T-cell (primary cell): ENCODE results near the gene RTP5. TPM values are rescaled to one million over a fixed set of nuclear protein-coding genes. Genes with fewer than 3 reads are reported as not detected.
"Not testable (repeated sequence)": the region's sequence is repeated elsewhere in the genome, so short reads cannot be mapped to it uniquely, and the experiment has no call there.

Experiments
- ATAC-seq, 4 experiments: fragments of 200-7000 bp in 3 of 4; fragments of 150-1000 bp in 1 of 4; cut with Tn5 transposase; replicated peaks in 1 of 4; 1 replicate in 3 of 4; 2 replicates in 1 of 4; pipeline ENCODE4 v1.10.0; 2021; ENCODE audit warnings: moderate library complexity in 3 of 4, mild to moderate bottlenecking in 2 of 4, moderate number of reproducible peaks in 1 of 4
- CTCF ChIA-PET, 2 donors: fragments of 300-600 bp; sonication (Branson Sonifier 250); formaldehyde crosslinking; loops; one replicate each; lab custom pipeline; 2022; ENCODE audit warnings: antibody characterized with exemption in 2 of 2; lab: Charles Lee
- POLR2A ChIA-PET, 2 donors: fragments of 300-600 bp; sonication (Branson Sonifier 250); formaldehyde crosslinking; loops; one replicate each; lab custom pipeline; 2022; ENCODE audit warnings: antibody characterized with exemption in 2 of 2; lab: Charles Lee
- DNase-seq, 35 experiments: peaks; one replicate each; pipeline versions ENCODE4 v3.0.0 to v3.0.0-alpha.2; 2013 to 2023
- H3K27ac ChIP-seq: one replicate; pipeline ENCODE4 v1.5.1; 2013; ENCODE audit warnings: low read length
- H3K27me3 ChIP-seq, 2 experiments: replicated peaks in 1 of 2; 1 replicate in 1 of 2; 2 replicates in 1 of 2; pipeline versions ENCODE4 v1.6.1 to v1.7.0; 2013; ENCODE audit warnings: low read length in 1 of 2, mixed read lengths in 1 of 2; ENCODE audit not compliant: control insufficient read depth in 2 of 2, insufficient read depth in 2 of 2; ENCODE audit errors: extremely low read depth in 1 of 2
- H3K36me3 ChIP-seq, 2 donors: 1 replicate in 1 of 2; 2 replicates in 1 of 2; pipeline versions ENCODE4 v1.6.1 to v1.7.0; 2013; ENCODE audit warnings: low read length in 1 of 2; ENCODE audit not compliant: control insufficient read depth in 2 of 2, insufficient read depth in 1 of 2; ENCODE audit errors: extremely low read depth in 1 of 2
- H3K4me1 ChIP-seq, 2 experiments: 1 replicate in 1 of 2; 2 replicates in 1 of 2; pipeline versions ENCODE4 v1.6.1 to v1.7.0; 2013; ENCODE audit warnings: low read length in 2 of 2, mixed read lengths in 1 of 2; ENCODE audit not compliant: insufficient read depth in 2 of 2, control insufficient read depth in 1 of 2; ENCODE audit errors: extremely low read depth in 1 of 2
- H3K4me3 ChIP-seq, 2 donors: 1 replicate in 1 of 2; 2 replicates in 1 of 2; pipeline versions ENCODE4 v1.5.1 to v1.7.0; 2013; ENCODE audit warnings: mild to moderate bottlenecking in 2 of 2, low read length in 1 of 2, moderate library complexity in 1 of 2; ENCODE audit not compliant: control insufficient read depth in 1 of 2; ENCODE audit errors: extremely low read depth in 1 of 2
- H3K9me3 ChIP-seq: 2 replicates; pipeline ENCODE4 v1.7.0; 2013
- H3K27ac Mint-ChIP-seq, 2 donors: one replicate each; pipeline ENCODE4 v1.8.0; 2020 to 2021; ENCODE audit warnings: mild to moderate bottlenecking in 2 of 2, mixed read lengths in 2 of 2
- H3K27me3 Mint-ChIP-seq, 2 donors: one replicate each; pipeline ENCODE4 v1.8.0; 2021 to 2022; ENCODE audit warnings: mixed read lengths in 2 of 2
- H3K36me3 Mint-ChIP-seq: one replicate; pipeline ENCODE4 v1.8.0; 2021; ENCODE audit warnings: mixed read lengths
- H3K4me1 Mint-ChIP-seq, 3 donors: one replicate each; pipeline ENCODE4 v1.8.0; 2020 to 2022; ENCODE audit warnings: mixed read lengths in 3 of 3, mild to moderate bottlenecking in 1 of 3
- H3K4me3 Mint-ChIP-seq, 3 donors: one replicate each; pipeline ENCODE4 v1.8.0; 2020 to 2022; ENCODE audit warnings: mild to moderate bottlenecking in 3 of 3, mixed read lengths in 3 of 3, moderate library complexity in 3 of 3
- H3K9me3 Mint-ChIP-seq, 3 donors: one replicate each; pipeline ENCODE4 v1.8.0; 2020 to 2022; ENCODE audit warnings: mixed read lengths in 3 of 3
- WGBS: methylation state at CpG from one replicate; pipeline ENCODE4 v1.1.5; 2013; ENCODE audit warnings: missing lambda C conversion rate; ENCODE audit not compliant: insufficient coverage; 5-methylcytosine and 5-hydroxymethylcytosine counted together
- total RNA-seq, 35 experiments: library from RNA in 6 of 35; stranded (reverse) in 6 of 35; fragments of 120-200 nt in 1 of 35; gene quantifications; one replicate each; pipeline versions ENCODE4 v1.2.1 to v1.2.4 and lab custom pipeline; 2013 to 2026

RTP5 gene
- total RNA-seq, 5 donors from 2014 or later (not counting 1 experiment from before 2014, with no cell fraction given): 0.26 to 1.4 (median 1.3) TPM

DNA sequence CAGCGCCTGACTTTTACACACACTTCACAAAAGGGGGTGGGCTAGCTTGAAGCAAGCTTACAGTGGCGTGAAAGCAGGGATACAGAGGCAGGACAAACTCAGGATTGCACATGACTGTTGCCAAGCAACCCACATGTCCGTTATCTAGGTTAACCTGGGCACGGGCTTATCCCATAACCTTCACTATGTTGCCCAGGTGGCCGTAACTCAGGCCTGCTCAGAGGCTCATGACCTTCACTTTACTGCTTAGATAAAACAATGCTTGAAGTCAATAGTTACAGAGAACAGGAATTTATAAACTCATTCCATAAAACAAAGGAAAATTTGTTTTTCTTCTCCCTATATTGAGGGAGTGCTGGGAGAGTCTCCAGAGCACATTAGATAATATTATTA lies 36.8 kb downstream of the RTP5 start:
- H3K27ac ChIP-seq, H3K9me3 ChIP-seq, H3K4me3 Mint-ChIP-seq, POLR2A ChIA-PET, ATAC-seq, CTCF ChIA-PET, H3K9me3 Mint-ChIP-seq, H3K4me3 ChIP-seq, H3K36me3 ChIP-seq, H3K27ac Mint-ChIP-seq, H3K27me3 Mint-ChIP-seq: not testable (repeated sequence)
- H3K4me1 ChIP-seq: peaks cover 0 to 13% of the 10 kb centered on the region in 2 experiments
- 86% methylated on average over 1 of the region's 5 CpGs for WGBS
- Mint-ChIP-seq H3K36me3 (peaks cover 30% of the 10 kb centered on the region), H3K4me1 (peaks cover 0 to 13% (median 0%) of the 10 kb centered on the region in 3 donors)
- H3K27me3 ChIP-seq: peaks cover 0 to 11% of the 10 kb centered on the region in 2 experiments
- peak in 1 of 35 experiments; percentile 2 for DNase-seq

DNA sequence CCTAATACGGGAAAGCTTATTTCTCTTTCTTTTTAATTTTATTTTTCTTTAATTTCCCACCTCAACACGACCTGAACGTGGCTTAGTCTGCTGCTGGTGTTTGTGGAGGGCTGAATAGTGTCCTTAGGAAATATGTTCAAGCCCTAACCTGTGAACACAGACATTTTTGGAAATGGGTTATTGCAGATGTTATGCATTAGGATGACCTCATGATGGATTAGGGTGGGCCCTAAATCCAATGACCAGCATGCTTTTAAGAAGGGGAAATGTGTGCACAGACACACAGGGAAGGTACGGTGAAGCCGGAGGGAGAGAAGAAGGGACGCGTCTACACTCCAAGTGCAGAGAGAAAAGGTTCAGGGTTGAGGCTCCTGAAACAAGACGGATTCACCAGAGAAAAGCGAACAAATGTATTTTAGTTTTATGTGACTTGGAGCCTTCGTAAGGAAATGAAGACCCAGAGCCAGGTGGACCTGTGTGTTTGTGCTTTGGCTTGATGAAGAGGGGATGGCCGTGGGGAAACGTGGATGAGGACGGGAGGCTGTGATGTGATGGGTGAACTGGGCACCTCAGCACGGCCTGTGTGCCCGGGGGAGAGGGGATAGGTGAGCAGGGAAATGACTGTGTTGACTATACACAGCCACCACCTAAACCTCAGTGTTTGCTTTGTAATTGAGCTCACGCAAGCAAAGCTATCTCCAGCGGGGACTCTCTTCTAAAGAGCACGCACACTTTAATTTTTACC lies 37.5 kb downstream of the RTP5 start:
- no peak overlapping the region for H3K27ac ChIP-seq
- POLR2A ChIA-PET: no interaction called here
- peaks cover 0 to 6% of the 10 kb centered on the region in 2 experiments for H3K27me3 ChIP-seq
- DNase-seq (peak in 1 of 35 experiments; percentile 17), ATAC-seq (no peak)
- no peak overlapping the region for H3K4me3 ChIP-seq
- H3K4me1 ChIP-seq: peaks cover 0 to 7% of the 10 kb centered on the region in 2 experiments
- no peaks in the 10 kb centered on the region for H3K9me3 ChIP-seq
- no peaks in the 10 kb centered on the region for H3K9me3 Mint-ChIP-seq
- CTCF ChIA-PET: no interaction called here
- H3K4me1 Mint-ChIP-seq: peaks cover 0 to 10% (median 0%) of the 10 kb centered on the region in 3 donors
- no peak overlapping the region for H3K27ac Mint-ChIP-seq
- H3K27me3 Mint-ChIP-seq: no peaks in the 10 kb centered on the region
- no peak overlapping the region for H3K4me3 Mint-ChIP-seq
- peaks cover 31% of the 10 kb centered on the region for H3K36me3 Mint-ChIP-seq
- WGBS: 96% methylated on average over 7 of the region's 18 CpGs
- peaks cover 5 to 6% of the 10 kb centered on the region in 2 donors for H3K36me3 ChIP-seq

DNA sequence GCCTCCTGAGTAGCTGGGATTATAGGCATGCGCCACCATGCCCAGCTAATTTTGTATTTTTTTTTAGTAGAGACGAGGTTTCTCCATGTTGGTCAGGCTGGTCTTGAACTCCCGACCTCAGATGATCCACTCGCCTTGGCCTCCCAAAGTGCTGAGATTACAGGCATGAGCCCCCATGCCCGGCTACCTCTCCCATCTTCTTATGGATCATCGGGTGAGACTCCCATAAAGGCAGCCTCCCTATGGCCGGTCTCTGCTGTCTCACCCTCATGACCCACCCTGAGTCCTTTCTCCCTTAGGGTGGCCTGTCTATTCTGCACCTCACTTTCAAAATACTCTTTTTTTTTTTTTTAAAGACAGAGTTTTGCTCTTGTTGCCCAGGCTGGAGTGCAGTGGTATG lies 38.3 kb downstream of the RTP5 start:
- not testable (repeated sequence) for H3K36me3 ChIP-seq

DNA sequence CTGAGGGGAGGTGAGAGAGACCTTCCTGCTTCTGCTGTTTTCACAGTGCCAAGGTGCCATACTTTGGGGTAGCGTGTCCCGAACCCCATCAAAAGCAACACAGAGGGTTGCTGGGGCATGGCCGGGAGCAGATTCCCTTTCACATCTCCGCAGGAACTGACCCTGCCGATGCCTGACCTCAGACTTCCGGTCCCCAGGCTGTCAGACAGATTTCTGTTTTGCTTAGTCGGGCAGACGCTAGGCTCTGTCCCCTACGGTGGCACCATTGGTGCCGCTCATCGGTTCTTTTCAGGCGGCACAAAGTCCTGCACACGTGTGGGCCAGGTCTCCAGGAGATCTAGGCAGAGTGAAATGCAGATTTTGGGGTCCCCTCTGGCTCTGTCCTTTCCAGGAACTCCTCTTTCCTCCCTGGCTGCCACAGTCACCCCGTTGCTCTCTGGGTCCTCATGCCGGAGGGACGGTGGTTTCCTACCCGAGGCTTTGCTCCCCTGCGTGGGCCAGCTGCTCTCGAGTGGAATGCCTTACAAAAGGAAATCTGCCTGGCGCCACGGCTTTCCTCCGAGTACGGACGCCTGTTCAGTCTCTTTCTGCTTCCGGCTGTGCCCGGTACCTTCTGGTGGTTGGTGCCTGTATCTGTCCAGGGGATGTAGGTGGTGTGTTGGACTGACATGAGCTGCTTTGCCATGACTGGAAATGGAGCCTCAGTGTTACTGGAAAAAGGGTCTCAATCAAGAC lies 39.3 kb downstream of the RTP5 start:
- no peaks in the 10 kb centered on the region for H3K27me3 Mint-ChIP-seq
- POLR2A ChIA-PET: no interaction called here
- ATAC-seq: no peak
- peaks cover 42% of the 10 kb centered on the region for H3K36me3 Mint-ChIP-seq
- H3K9me3 Mint-ChIP-seq: peaks cover 0 to 5% (median 4%) of the 10 kb centered on the region in 3 donors
- Histone ChIP-seq H3K36me3 (peaks cover 0 to 8% of the 10 kb centered on the region in 2 donors), H3K4me1 (no peaks in the 10 kb centered on the region), H3K27me3 (no peaks in the 10 kb centered on the region), H3K4me3 (no peak overlapping the region), H3K9me3 (no peaks in the 10 kb centered on the region), H3K27ac (no peak overlapping the region)
- DNase-seq: peak in 1 of 35 experiments; percentile 22
- no peak overlapping the region for H3K4me3 Mint-ChIP-seq
- H3K27ac Mint-ChIP-seq: no peak overlapping the region
- 92% methylated on average over 26 of the region's 26 CpGs for WGBS
- CTCF ChIA-PET: no interaction called here
- H3K4me1 Mint-ChIP-seq: peaks cover 0 to 10% (median 0%) of the 10 kb centered on the region in 3 donors

More for the DNA sequence above, 38.3 kb downstream of the RTP5 start:
- H3K4me3 ChIP-seq, H3K4me1 Mint-ChIP-seq, H3K9me3 Mint-ChIP-seq, H3K27me3 Mint-ChIP-seq, H3K27me3 ChIP-seq, H3K4me3 Mint-ChIP-seq, POLR2A ChIA-PET, H3K27ac Mint-ChIP-seq, CTCF ChIA-PET, ATAC-seq, H3K27ac ChIP-seq, H3K9me3 ChIP-seq, H3K4me1 ChIP-seq: not testable (repeated sequence)
- DNase-seq: peak in 1 of 35 experiments; percentile 3
- peaks cover 37% of the 10 kb centered on the region for H3K36me3 Mint-ChIP-seq
- WGBS: 87% methylated on average over 3 of the region's 7 CpGs

DNA sequence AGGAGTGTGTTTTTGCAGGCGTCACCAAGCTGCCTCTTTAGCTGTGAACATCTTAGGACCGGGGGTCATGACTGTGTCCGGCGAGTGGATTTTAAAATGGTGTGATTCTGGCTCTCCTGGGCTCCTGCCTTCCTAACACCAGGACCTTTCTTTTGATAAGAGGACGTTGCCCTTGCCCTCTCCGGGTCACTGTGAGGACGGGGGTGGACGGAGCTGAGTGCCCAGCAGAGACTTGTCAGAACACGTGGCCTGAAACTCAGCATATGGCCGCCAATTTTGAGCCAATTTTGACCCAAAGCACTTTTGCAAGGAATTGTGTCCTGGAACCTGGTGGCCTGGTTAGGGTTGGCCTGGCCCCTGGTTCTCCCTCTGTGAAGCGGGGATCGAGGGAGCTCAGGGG lies 40.2 kb downstream of the RTP5 start:
- Mint-ChIP-seq H3K4me1 (peaks cover 0 to 10% (median 0%) of the 10 kb centered on the region in 3 donors), H3K36me3 (peaks cover 42% of the 10 kb centered on the region), H3K27ac (no peak overlapping the region), H3K27me3 (no peaks in the 10 kb centered on the region), H3K9me3 (peaks cover 0 to 5% (median 4%) of the 10 kb centered on the region in 3 donors), H3K4me3 (no peak overlapping the region)
- ATAC-seq: no peak
- H3K4me3 ChIP-seq: no peak overlapping the region
- H3K27ac ChIP-seq: no peak overlapping the region
- peaks cover 0 to 8% of the 10 kb centered on the region in 2 donors for H3K36me3 ChIP-seq
- DNase-seq: no peak
- H3K27me3 ChIP-seq: no peaks in the 10 kb centered on the region
- ChIA-PET CTCF (no interaction called here), POLR2A (no interaction called here)
- 95% methylated on average over 12 of the region's 12 CpGs for WGBS
- H3K4me1 ChIP-seq: no peaks in the 10 kb centered on the region
- H3K9me3 ChIP-seq: no peaks in the 10 kb centered on the region

DNA sequence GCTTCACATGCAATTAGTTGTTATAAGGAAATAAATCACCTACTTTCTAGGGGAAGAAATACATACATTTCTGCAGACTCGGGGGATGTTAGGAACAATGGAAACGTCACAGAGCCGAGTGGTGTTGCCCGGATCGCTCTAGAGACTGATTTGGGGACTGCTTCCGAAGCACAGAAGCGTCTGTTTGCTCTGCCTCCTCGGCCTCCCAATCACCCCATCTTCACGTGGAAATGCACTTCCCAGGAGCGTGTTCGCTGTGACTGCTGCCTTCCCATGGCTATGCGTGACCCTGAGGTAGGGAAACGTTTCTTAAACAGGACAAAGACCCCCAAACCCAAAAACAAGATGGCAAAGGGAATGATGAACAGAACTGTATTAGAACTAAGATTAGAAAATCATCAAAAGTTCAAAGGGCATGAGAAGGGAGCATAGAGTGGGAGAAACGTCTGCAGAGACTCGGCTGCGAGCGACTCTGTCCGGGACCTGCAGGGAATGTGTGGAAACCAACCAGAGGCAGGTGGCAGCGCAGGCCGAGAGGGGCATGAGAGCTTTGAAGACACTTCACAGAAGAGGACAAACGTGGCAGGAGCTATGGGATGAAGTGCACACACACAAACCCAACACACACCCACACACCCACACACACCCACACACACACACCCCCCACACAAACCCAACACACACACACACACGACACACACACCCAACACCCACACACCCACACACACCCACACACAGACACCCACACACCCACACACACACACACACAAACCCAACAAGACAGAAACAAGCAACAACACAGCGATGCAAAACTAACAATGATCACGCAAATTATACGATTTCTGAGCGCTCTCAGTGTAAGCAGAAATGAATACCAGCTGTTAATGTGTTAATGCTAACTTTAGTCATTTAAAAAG lies 41.3 kb downstream of the RTP5 start:
- no peak overlapping the region for H3K4me3 ChIP-seq
- ATAC-seq: no peak
- H3K4me1 ChIP-seq: no peaks in the 10 kb centered on the region
- DNase-seq: no peak
- WGBS: 91% methylated on average over 15 of the region's 26 CpGs
- H3K4me1 Mint-ChIP-seq: peaks cover 0 to 10% (median 0%) of the 10 kb centered on the region in 3 donors
- no peak overlapping the region for H3K4me3 Mint-ChIP-seq
- H3K9me3 Mint-ChIP-seq: peaks cover 0 to 5% (median 4%) of the 10 kb centered on the region in 3 donors
- no peak overlapping the region for H3K27ac ChIP-seq
- no peaks in the 10 kb centered on the region for H3K9me3 ChIP-seq
- CTCF ChIA-PET: no interaction called here
- H3K27me3 ChIP-seq: no peaks in the 10 kb centered on the region
- no peaks in the 10 kb centered on the region for H3K27me3 Mint-ChIP-seq
- peaks cover 42% of the 10 kb centered on the region for H3K36me3 Mint-ChIP-seq
- POLR2A ChIA-PET: no interaction called here
- peaks cover 0 to 8% of the 10 kb centered on the region in 2 donors for H3K36me3 ChIP-seq
- no peak overlapping the region for H3K27ac Mint-ChIP-seq
